ENCODE data around the gene TYK2.

Gene TYK2

GRCh38 chr19:10325732-10326131 lies 54.6 kb downstream of the TYK2 start:
- Histone ChIP-seq H3K23ac (ENCODE audit: low read length in 2 of 2) (no peak overlapping the region), H2AK5ac (ENCODE audit: low read length, severe bottlenecking) (no peak overlapping the region), H3K4me2 (ENCODE audit: low read length, poor library complexity, severe bottlenecking) (no peak overlapping the region), H4K91ac (ENCODE audit: low read length) (no peak overlapping the region), H3K4me3 (ENCODE audit: insufficient read depth in 1 of 2, low read depth in 1 of 2, low read length in 2 of 2) (no peak overlapping the region), H3K27ac (ENCODE audit: low read length, poor library complexity, severe bottlenecking) (no peak overlapping the region), H3K4me1 (ENCODE audit: control insufficient read depth, insufficient read depth, low read depth, low read length) (peaks cover 2% of the 10 kb centered on the region), H3K9me3 (ENCODE audit: control insufficient read depth, low read length) (no peaks in the 10 kb centered on the region), H3K36me3 (ENCODE audit: control insufficient read depth in 1 of 2, insufficient read depth in 2 of 2, low read depth in 1 of 2, low read length in 2 of 2) (peaks cover 91% of the 10 kb centered on the region in 2 experiments), H2BK5ac (ENCODE audit: low read depth, low read length, poor library complexity, severe bottlenecking) (no peak overlapping the region), H2BK12ac (ENCODE audit: low read length in 2 of 2) (no peak overlapping the region), H3K27me3 (ENCODE audit: control insufficient read depth in 1 of 2, insufficient read depth in 1 of 2, low read length in 2 of 2) (no peaks in the 10 kb centered on the region), H3K9ac (ENCODE audit: low read length) (no peak overlapping the region), H3K18ac (ENCODE audit: low read depth in 1 of 2, low read length in 2 of 2) (no peak overlapping the region), H2BK120ac (ENCODE audit: low read depth, low read length) (no peak overlapping the region), H3K4ac (ENCODE audit: low read depth in 1 of 2, low read length in 2 of 2) (no peak overlapping the region), H4K8ac (ENCODE audit: low read length) (no peak overlapping the region), H2AFZ (ENCODE audit: low read depth, low read length) (no peak overlapping the region), H2BK15ac (ENCODE audit: low read depth, poor library complexity, severe bottlenecking) (no peak overlapping the region), H3K79me1 (replicated peaks; ENCODE audit: low read length, poor library complexity, severe bottlenecking) (peaks cover 62% of the 10 kb centered on the region), H3K14ac (ENCODE audit: low read length in 2 of 2) (no peak overlapping the region)
- DNase-seq = no peak
- WGBS = 98% methylated on average over 8 of the region's 8 CpGs

GRCh38 chr19:10321874-10322835 lies 58.2 kb downstream of the TYK2 start:
- Histone ChIP-seq H3K9ac (ENCODE audit: low read length) (no peak overlapping the region), H4K91ac (ENCODE audit: low read length) (peak overlapping the region; percentile 55), H2AFZ (ENCODE audit: low read depth, low read length) (no peak overlapping the region), H3K23ac (ENCODE audit: low read length in 2 of 2) (no peak overlapping the region), H3K4me1 (ENCODE audit: control insufficient read depth, insufficient read depth, low read depth, low read length) (peaks cover 2% of the 10 kb centered on the region), H3K4me2 (ENCODE audit: low read length, poor library complexity, severe bottlenecking) (no peak overlapping the region), H3K14ac (ENCODE audit: low read length in 2 of 2) (no peak overlapping the region), H3K36me3 (ENCODE audit: control insufficient read depth in 1 of 2, insufficient read depth in 2 of 2, low read depth in 1 of 2, low read length in 2 of 2) (peaks cover 81 to 93% of the 10 kb centered on the region in 2 experiments), H3K9me3 (ENCODE audit: control insufficient read depth, low read length) (no peaks in the 10 kb centered on the region), H2BK120ac (ENCODE audit: low read depth, low read length) (no peak overlapping the region), H2BK5ac (ENCODE audit: low read depth, low read length, poor library complexity, severe bottlenecking) (no peak overlapping the region), H3K79me1 (replicated peaks; ENCODE audit: low read length, poor library complexity, severe bottlenecking) (peaks cover 46% of the 10 kb centered on the region), H3K4ac (ENCODE audit: low read depth in 1 of 2, low read length in 2 of 2) (no peak overlapping the region), H2BK12ac (ENCODE audit: low read length in 2 of 2) (no peak overlapping the region), H3K27me3 (ENCODE audit: control insufficient read depth in 1 of 2, insufficient read depth in 1 of 2, low read length in 2 of 2) (no peaks in the 10 kb centered on the region), H4K8ac (ENCODE audit: low read length) (no peak overlapping the region), H2AK5ac (ENCODE audit: low read length, severe bottlenecking) (no peak overlapping the region), H3K18ac (ENCODE audit: low read depth in 1 of 2, low read length in 2 of 2) (no peak overlapping the region), H3K27ac (ENCODE audit: low read length, poor library complexity, severe bottlenecking) (no peak overlapping the region), H3K4me3 (ENCODE audit: insufficient read depth in 1 of 2, low read depth in 1 of 2, low read length in 2 of 2) (no peak overlapping the region), H2BK15ac (ENCODE audit: low read depth, poor library complexity, severe bottlenecking) (no peak overlapping the region)
- WGBS = 96% methylated on average over 19 of the region's 19 CpGs
- no peak for DNase-seq

GRCh38 chr19:10321417-10321797 lies 59.0 kb downstream of the TYK2 start:
- no peaks in the 10 kb centered on the region for H3K27me3 ChIP-seq (ENCODE audit: control insufficient read depth in 1 of 2, insufficient read depth in 1 of 2, low read length in 2 of 2)
- H3K9me3 ChIP-seq (ENCODE audit: control insufficient read depth, low read length) = no peaks in the 10 kb centered on the region
- H3K4ac ChIP-seq (ENCODE audit: low read depth in 1 of 2, low read length in 2 of 2) = no peak overlapping the region
- peaks cover 80 to 96% of the 10 kb centered on the region in 2 experiments for H3K36me3 ChIP-seq (ENCODE audit: control insufficient read depth in 1 of 2, insufficient read depth in 2 of 2, low read depth in 1 of 2, low read length in 2 of 2)
- no peak overlapping the region for H2BK12ac ChIP-seq (ENCODE audit: low read length in 2 of 2)
- H3K9ac ChIP-seq (ENCODE audit: low read length) = no peak overlapping the region
- H3K4me3 ChIP-seq (ENCODE audit: insufficient read depth in 1 of 2, low read depth in 1 of 2, low read length in 2 of 2) = no peak overlapping the region
- no peak overlapping the region for H2BK5ac ChIP-seq (ENCODE audit: low read depth, low read length, poor library complexity, severe bottlenecking)
- no peak overlapping the region for H2AFZ ChIP-seq (ENCODE audit: low read depth, low read length)
- H2BK15ac ChIP-seq (ENCODE audit: low read depth, poor library complexity, severe bottlenecking) = no peak overlapping the region
- H3K18ac ChIP-seq (ENCODE audit: low read depth in 1 of 2, low read length in 2 of 2) = no peak overlapping the region
- no peak overlapping the region for H3K4me2 ChIP-seq (ENCODE audit: low read length, poor library complexity, severe bottlenecking)
- H3K14ac ChIP-seq (ENCODE audit: low read length in 2 of 2) = no peak overlapping the region
- peaks cover 3% of the 10 kb centered on the region for H3K4me1 ChIP-seq (ENCODE audit: control insufficient read depth, insufficient read depth, low read depth, low read length)
- H4K8ac ChIP-seq (ENCODE audit: low read length) = no peak overlapping the region
- no peak overlapping the region for H3K23ac ChIP-seq (ENCODE audit: low read length in 2 of 2)
- H3K27ac ChIP-seq (ENCODE audit: low read length, poor library complexity, severe bottlenecking) = no peak overlapping the region
- H3K79me1 ChIP-seq (replicated peaks; ENCODE audit: low read length, poor library complexity, severe bottlenecking) = peaks cover 47% of the 10 kb centered on the region
- H4K91ac ChIP-seq (ENCODE audit: low read length) = no peak overlapping the region
- H2BK120ac ChIP-seq (ENCODE audit: low read depth, low read length) = no peak overlapping the region
- no peak overlapping the region for H2AK5ac ChIP-seq (ENCODE audit: low read length, severe bottlenecking)
- WGBS = 93% methylated on average over 11 of the region's 11 CpGs
- no peak for DNase-seq

GRCh38 chr19:10320602-10321416 lies 59.6 kb downstream of the TYK2 start:
- Histone ChIP-seq H3K36me3 (ENCODE audit: control insufficient read depth in 1 of 2, insufficient read depth in 2 of 2, low read depth in 1 of 2, low read length in 2 of 2) (peaks cover 77 to 95% of the 10 kb centered on the region in 2 experiments), H2AK5ac (ENCODE audit: low read length, severe bottlenecking) (no peak overlapping the region), H2AFZ (ENCODE audit: low read depth, low read length) (no peak overlapping the region), H2BK15ac (ENCODE audit: low read depth, poor library complexity, severe bottlenecking) (no peak overlapping the region), H3K14ac (ENCODE audit: low read length in 2 of 2) (no peak overlapping the region), H3K4me2 (ENCODE audit: low read length, poor library complexity, severe bottlenecking) (no peak overlapping the region), H2BK12ac (ENCODE audit: low read length in 2 of 2) (no peak overlapping the region), H2BK120ac (ENCODE audit: low read depth, low read length) (no peak overlapping the region), H3K9ac (ENCODE audit: low read length) (no peak overlapping the region), H4K8ac (ENCODE audit: low read length) (no peak overlapping the region), H2BK5ac (ENCODE audit: low read depth, low read length, poor library complexity, severe bottlenecking) (no peak overlapping the region), H3K27me3 (ENCODE audit: control insufficient read depth in 1 of 2, insufficient read depth in 1 of 2, low read length in 2 of 2) (no peaks in the 10 kb centered on the region), H3K4me3 (ENCODE audit: insufficient read depth in 1 of 2, low read depth in 1 of 2, low read length in 2 of 2) (no peak overlapping the region), H3K4me1 (ENCODE audit: control insufficient read depth, insufficient read depth, low read depth, low read length) (peaks cover 8% of the 10 kb centered on the region), H3K4ac (ENCODE audit: low read depth in 1 of 2, low read length in 2 of 2) (no peak overlapping the region), H3K79me1 (replicated peaks; ENCODE audit: low read length, poor library complexity, severe bottlenecking) (peaks cover 46% of the 10 kb centered on the region), H3K23ac (ENCODE audit: low read length in 2 of 2) (no peak overlapping the region), H3K18ac (ENCODE audit: low read depth in 1 of 2, low read length in 2 of 2) (no peak overlapping the region), H3K27ac (ENCODE audit: low read length, poor library complexity, severe bottlenecking) (no peak overlapping the region), H4K91ac (ENCODE audit: low read length) (no peak overlapping the region), H3K9me3 (ENCODE audit: control insufficient read depth, low read length) (no peaks in the 10 kb centered on the region)
- 98% methylated on average over 25 of the region's 32 CpGs for WGBS
- no peak for DNase-seq
